Urothelium cell line (cell line): ENCODE data around the gene ANKRD1.
"Not testable (repeated sequence)": the region's sequence is repeated elsewhere in the genome, so short reads cannot be mapped to it uniquely, and the experiment has no call there.

Experiments
- DNase-seq: peaks from one replicate; pipeline ENCODE4 v3.0.0; 2011; ENCODE audit warnings: low spot score, mixed read lengths
- FAIRE-seq: peaks from 2 replicates; lab custom pipeline; 2011; peaks lifted over from hg19 to GRCh38; lab: Jason Lieb, UNC

ANKRD1 gene

DNA sequence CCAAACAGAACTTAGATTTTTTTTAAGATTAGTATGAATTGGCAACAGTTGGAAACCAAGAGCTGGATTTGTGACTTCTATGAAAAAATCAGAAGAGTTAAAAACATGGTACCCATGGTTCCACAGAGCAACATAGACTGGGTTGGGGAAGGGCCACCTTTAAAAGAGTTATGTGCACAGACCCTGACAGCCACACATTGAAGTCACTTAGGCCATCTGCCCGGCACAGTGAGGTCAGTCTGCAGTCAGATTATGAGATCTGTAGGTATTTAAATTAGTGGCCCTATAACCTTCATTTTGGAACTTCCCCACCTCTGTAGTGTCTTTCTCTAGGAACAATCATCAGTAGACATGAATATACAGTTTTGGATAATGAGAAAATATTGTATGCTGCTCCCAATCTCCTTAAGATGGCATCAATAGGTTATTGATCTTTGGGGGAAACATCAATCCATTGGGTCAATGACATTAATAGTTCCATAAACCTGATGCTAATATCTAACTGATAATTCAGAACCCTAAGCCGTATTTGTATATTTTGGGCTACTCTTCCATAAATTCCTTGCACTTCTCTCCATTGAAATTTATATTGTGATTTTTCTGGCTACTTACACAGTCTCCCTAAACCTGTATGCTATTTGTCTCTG lies 7.0 kb downstream of the ANKRD1 start:
- DNase-seq (no peak), FAIRE-seq (no peak)

DNA sequence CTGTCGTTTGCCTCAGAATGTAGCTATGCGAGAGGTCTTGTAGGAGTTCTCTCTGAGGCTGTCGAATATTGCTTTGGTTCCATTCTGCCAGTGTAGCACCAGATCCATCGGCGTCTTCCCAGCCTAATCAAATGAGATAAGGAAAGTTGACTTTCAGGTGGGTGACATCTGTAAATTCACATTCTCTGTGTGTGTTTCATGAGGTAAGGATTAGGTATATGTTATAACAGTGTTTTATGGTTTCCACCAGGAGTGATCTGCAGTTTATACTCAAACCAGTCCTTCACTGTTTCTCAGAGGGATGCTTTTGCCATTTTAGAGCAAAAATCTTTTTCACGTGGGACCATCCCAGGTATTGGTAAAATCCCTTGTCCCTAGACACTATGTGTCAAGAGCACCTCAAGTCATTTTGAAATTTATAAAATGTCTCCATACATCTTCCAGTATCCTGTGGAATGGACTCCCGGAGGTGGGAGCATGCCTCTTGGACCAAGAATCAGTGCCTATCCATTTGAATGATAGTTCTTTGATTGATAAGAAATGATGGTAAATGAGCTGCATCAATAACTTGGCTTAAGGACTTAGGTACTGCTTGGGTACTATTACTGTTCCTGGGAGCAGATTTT lies 7.9 kb downstream of the ANKRD1 start:
- no peak for FAIRE-seq
- DNase-seq = no peak

DNA sequence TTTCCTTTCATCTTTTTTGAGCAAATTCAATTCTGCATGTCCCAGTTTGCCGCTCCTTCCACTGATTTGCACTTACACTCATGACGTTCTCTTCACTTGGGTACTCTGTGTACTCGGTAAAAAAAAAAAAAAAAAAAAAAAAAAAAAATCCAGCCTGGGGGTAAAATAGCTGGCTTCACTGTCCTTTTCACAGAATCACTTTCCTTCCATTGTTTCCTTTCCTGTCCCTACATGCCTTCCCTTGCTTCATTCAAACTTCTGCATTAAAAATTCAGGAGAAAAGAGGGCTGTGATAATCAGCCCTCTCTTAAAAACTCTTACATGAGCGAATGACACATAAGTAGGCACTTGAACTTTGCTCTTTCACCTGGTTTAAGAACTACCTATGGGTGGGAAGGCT lies 8.7 kb downstream of the ANKRD1 start:
- DNase-seq = no peak
- FAIRE-seq = no peak

DNA sequence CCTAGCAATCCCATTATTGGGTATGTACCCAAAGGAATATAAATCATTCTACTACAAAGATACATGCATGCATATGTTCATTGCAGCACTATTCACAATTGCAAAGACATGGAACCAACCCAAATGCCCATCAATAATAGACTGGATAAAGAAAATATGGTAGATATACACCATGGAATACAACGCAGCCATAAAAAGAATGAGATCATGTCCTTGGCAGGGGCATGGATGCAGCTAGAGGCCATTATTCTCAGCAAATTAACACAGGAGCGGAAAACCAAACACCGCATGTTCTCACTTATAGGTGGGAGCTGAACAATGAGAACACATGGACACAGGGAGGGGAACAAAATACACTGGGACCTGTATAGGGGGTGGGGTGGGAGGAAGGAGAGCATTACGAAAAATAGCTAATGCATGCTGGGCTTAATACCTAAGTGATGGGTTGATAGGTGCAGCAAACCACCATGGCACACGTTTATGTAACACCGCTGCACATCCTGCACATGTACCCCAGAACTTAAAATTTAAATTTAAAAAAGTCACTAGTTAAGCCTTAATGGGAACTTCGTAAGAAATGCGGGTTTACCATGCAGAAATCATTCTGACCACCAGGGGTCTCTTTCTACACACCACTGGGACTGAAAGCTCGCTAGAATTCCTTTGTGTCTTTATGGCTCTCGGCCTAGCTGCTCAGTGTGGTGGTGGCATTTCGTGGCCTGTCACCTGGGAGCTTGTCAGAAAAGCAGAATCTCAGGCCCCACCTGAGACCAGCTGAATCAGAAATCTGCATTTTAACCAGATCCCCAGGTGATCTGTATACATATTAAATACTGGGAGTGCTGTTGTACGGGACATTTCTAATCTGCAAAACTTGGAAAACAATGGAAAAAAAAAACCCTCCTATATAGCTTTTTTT lies 9.5 kb downstream of the ANKRD1 start:
- FAIRE-seq = peak; percentile 73

DNA sequence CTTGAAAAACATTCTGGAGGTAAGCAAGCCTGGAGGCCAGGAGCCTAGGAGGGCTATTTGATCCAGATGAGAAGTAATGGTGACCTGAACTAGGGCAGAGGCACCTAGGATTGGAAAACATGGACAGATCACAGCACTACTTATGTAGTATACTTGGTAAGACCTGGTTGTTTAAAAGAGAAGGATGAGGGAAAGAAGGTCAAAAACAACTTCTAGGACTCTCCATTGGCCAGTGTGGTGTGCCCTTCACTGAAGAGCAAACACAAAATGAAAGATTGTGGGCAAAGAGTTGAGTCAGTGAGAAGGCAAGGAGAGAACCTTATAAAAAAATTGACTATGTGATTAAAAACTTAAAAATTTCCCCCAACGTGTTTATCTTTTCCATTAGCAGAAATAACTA lies 14.3 kb downstream of the ANKRD1 start:
- FAIRE-seq (no peak), DNase-seq (no peak)

More for the DNA sequence above, 9.5 kb downstream of the ANKRD1 start:
- DNase-seq = peak; percentile 54

DNA sequence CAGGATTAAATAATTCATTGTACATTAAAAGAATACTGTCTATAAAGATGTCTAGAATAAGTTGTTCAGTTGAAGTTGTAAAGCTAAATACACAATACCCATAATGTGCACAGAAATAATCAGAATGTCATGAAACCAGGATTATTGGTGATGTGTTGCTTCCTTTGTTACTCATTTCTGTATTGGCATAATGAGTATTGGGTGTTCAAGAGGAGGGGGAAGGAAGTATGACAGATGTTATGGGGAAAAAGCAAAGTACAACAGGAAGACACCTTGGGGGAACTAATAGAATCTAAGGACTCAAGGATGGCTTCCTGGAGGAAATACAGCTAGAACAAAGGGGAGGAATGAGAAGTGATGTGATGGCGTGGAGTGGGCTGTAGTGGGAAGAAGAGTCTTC lies 15.0 kb downstream of the ANKRD1 start:
- no peak for FAIRE-seq
- DNase-seq = no peak

DNA sequence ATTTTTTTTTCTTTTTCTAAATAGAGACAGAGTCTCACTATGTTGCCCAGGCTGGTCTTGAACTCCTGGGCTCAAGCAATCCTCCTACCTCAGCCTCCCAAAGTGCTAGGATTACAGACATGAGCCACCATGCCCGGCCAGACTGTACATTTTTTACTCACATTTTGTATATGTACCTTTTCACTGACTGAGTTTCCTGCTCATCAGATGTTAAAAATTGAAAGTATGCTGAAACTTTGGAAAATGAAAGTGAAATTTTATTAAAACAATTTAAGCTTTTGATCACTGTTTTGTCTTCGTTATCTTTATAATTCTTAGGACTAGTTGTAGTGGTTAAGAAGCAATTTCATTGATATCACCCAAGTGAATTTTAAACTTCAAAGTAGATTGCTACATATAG lies 24.0 kb downstream of the ANKRD1 start:
- not testable (repeated sequence) for DNase-seq, FAIRE-seq

DNA sequence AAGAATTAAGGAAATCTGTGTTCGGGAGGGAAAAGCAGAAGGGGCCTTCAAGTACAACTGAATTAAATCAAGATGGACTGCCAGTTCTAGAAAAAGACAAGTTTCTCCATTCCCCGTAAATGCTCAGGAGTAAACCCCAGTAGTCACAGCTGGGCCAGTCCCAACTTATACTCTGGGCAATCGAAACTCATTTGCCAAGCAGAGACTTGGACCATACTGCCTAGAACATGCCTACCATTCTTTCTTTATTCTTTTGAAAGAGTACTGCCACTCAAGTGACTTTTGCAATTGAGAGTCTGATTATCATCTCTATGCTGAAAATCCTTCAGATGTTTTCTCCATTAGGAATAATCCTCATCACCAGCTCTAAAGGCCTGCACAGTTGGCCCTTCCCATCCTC lies 27.7 kb downstream of the ANKRD1 start:
- FAIRE-seq = no peak
- no peak for DNase-seq

DNA sequence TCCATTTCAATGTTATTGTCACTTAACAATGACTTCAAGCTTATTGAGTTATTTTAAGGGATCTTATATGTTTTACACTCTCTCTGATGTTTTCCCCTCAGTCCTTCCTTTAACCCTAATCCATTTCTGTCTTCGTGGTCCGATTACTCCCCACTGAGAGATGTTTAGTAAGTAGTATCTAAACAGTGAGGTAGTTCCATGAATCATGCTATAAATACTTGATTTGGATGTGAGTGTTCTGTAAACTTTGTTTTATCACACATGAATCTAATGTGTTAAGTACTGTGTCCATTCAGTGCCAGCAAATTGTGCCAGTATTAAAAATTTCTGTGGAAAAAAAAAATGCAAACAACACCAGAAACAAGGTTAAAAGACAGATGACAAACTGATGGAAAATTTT lies 30.5 kb downstream of the ANKRD1 start:
- FAIRE-seq (no peak), DNase-seq (no peak)

DNA sequence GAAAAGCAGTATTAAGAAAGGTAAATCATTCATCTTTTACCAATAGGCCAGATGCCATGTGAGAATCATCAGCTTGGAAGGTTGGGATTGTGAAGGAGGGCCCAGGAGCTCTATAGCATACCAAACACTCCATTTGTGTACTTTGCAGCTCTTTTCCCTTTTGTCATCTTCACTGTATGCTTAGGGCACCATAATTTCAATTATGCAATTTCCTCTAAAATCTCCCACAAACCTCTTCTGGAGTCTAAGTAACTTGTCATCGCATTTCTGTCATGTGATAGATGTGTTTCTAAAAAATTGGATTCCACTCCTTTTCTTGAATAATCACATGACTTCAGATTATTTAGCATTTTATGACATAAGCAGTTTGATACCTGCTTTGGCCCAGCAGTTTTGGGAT lies 31.3 kb downstream of the ANKRD1 start:
- DNase-seq (no peak), FAIRE-seq (no peak)

DNA sequence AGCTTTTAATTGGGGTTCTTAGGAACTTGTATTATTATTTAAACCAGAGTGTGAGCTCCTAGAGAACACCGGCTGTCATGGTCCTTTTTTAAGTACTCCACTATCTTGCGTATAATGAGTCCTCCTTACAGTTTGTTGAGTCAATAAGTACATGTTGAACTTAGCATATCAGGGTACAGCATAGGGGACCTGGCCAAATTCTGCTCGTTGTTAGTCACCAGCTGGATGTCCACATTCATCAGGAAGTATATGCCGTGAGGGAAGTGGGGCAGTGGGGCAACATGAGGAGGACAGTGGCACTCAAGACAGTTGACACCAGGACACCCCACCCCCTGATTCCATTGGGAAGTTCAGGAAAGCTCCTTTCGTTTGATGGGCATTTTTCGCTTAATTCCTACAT lies 32.5 kb downstream of the ANKRD1 start:
- no peak for FAIRE-seq
- DNase-seq = no peak

DNA sequence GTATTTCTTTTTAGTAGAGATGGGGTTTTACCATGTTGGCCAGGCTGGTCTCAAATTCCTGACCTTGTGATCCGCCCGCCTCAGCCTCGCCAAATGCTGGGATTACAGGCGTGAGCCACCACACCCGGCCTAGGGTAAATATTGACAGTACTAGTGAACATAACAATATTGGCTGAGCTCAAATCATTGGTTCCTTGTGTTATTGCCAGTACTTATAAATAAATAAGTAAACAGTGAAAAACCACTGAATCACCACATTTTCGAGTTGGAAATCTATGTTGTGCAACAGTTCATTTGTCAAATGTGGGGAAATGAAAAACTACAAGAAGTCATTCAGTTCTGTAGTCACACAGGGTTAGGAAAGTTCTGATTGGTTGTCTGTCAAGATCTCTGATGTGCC lies 33.3 kb downstream of the ANKRD1 start:
- FAIRE-seq = no peak
- no peak for DNase-seq

DNA sequence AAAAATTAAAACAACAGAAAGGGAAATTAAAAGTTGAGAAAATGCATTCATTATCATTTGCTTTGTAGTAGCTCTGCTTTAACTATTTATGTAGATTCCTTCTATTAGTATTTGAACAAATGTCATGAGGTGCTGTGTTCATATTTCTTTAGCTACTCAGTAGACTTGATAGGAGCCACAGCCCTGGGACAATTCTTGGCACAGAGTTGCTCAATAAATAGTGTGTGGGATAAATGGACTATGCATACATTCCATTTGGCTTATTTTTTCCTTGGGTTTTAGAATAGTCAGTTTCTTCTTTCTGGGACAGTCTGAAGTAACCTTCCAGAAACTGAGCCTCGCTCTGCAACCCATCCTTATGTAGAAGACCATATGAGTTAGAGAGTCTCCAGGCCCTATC lies 35.7 kb downstream of the ANKRD1 start:
- FAIRE-seq = no peak
- no peak for DNase-seq

DNA sequence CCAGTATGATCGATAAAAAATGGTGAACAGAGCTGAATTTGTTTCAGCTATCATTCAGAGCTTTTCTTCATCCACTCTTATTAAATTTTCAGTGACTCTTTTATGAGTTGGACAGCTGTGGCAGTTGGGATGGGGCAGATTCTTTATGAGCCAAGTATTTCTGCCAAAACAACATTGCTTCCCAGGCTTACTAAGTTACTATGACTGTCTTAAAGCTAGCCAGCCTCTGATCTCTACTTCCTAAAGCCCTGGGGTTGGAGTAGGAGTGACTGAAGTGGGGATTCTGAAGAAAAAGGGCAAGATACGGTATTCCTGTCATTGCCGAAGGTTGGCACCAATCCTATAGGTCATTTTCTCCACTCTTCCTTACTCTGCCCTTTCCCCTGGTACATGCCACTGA lies 36.5 kb downstream of the ANKRD1 start:
- FAIRE-seq = no peak
- DNase-seq = no peak

DNA sequence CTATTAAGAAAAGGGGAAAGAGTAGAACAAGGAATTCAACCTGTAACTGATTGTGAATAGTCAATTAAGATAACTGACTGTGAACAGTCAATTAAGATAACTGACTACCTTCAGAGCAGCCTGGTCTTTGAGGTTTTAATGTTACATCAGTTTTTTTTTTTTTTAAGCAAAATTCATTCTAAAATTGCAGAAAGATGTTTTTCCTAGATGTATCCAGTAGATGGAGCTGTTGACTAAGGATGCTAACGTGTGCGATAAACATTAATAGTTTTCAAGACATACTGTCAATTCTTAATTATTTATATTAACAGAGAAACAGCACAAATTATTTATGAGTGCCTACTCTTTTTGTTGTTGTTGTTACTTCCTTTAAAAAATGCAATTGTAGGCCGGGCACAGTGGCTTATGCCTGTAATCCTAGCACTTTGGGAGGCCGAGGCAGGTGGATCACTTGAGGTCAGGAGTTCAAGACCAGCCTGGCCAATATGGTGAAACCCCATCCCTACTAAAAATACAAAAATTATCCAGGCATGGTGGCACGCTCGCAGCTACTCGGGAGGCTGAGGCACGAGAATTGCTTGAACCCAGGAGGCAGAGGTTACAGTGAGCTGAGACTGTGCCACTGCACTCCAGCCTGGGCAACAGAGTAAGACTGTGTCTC lies 40.7 kb downstream of the ANKRD1 start:
- FAIRE-seq = not testable (repeated sequence)
- peak; percentile 25 for DNase-seq

DNA sequence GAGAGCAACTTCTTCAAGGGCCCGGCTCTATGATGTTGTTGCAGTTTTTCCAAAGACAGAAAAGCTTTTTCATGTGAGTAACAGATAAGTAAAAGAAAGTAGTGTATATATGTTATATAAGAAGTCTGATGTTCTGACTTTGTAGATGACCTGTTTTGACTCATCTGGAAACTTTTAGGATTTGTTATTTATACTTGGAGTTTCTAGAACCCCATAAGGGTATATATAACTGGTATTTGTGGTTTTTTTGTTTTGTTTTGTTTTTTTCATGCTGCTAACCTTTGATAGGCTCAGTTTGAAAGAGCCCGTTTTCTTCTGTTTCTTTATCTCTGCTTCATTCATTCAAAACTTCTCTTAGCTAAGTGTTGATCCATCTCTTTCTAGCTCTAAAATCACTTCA lies 41.8 kb downstream of the ANKRD1 start:
- DNase-seq (no peak), FAIRE-seq (no peak)

DNA sequence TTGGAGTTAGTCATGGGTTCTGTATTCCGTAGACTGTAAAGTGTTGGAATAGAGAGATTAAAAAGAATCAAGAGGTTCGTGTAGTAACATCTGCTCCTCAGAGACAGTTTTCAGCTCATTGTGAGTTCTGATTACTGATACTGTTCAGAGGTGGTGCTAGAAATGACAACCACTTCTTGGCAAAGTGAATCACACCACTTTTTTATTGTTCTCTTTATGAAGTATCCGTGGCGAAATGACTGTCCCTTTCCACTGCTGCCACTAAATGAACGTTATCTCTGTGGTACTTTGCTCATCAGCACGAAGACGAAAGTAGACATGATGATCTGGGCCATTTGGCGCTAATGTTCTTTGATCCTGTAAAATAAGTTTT lies 48.3 kb downstream of the ANKRD1 start:
- no peak for DNase-seq
- FAIRE-seq = no peak

DNA sequence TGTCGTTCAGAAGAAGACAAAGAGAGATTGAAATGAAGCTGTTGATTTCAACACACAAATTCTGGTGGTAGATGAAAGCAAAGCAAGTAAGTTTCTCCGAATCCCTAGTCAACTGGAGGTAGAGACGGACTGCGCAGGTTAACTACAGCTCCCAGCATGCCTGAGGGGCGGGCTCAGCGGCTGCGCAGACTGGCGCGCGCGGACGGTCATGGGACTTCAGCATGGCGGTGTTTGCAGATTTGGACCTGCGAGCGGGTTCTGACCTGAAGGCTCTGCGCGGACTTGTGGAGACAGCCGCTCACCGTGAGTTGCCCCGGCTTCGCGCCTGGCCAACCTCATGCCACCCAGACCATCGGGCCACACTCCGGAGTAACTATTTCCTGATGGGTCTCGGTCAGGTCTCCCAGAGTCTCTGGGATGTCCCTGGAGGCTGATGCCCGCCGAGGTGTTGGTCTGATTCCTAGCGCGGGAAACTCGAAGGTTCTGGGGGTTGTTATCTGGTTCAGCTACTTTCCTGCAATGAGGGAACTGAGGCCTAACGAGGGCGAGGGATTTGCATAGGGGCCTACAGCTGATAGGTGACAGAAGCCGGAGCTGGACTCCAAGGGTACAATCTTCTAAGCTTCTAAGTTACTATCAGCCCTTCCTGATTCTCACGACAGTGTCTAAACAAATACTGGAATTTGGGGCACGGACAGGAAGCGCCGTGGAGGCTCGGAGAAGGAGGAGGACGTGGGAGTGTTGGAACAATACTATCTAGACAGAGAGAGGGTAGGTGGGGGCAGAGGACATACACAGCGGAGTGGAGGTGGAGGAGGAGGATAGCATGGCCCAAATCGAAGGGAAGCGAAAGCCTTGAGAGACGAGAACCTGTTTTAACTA lies 48.9 kb downstream of the ANKRD1 start, which contains the start of gene RPP30:
Gene RPP30, plus strand, starts transcription at position 209 of the 882 bp plus-strand sequence. Its CDS starts 13 bp downstream, at position 222.
- peak; percentile 90 for DNase-seq
- FAIRE-seq = peak; percentile 68

DNA sequence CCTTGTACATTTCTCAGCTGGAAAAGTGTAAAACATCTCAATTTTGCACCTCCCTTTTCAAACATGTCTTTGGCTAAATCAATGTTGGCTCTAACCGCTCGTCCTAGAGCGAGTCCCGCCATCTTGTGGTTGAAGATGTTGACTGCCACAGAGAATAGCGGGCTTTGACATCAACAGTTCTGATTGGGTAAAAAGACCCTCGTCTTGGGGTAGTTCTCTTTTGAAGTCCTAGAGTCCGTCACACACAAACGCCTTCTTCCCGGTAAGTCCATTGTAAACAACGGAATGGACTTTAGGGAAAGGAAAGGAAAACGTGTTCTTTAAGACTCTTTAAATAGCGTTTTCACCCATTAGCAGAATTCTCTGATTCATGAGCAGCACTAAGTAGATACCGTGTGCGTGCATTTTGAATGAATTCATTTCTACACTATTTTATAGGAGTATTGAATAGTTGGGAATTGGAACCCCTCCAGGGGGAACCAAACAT lies 49.6 kb downstream of the ANKRD1 start:
- DNase-seq = peak; percentile 75
- no peak for FAIRE-seq

DNA sequence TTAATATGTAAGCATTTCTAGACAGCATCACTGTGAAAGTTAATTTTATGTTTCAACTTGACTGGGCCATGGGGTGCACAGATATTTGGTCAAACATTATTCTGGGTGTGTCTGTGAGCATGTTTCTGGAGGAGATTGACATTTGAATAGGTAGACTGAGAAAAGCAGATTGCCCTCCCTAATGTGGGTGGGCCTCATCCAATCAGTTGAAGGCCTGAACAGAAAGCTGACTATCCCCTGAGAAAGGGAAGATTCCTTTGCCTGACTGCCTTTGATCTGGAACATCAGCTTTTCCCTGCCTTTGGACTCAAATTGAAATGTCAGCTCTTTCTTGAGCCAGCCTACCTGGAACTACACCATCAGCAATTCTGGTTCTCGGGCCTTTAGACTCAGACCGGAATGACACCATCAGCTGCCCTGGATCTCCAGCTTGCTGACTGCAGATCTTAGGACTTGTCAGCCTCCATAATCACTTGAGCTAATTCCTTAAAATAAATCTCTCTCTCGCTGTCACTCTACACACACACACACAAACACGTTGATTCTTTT lies 54.8 kb downstream of the ANKRD1 start:
- DNase-seq = no peak
- no peak for FAIRE-seq
